MCF 10A (cell line): Measurements from ENCODE around the gene COL23A1. TPM values are rescaled to one million over a fixed set of nuclear protein-coding genes. Genes with fewer than 3 reads are reported as not detected.

Experiments used
- BruUV-seq: library from RNA; stranded (reverse); fragments of 400-500 nt; replicated peaks from 2 replicates; lab custom pipeline; 2021; lab: Mats Ljungman, UMichigan
- CTCF ChIA-PET: fragments of 300-600 bp; sonication (Branson Sonifier 250); formaldehyde crosslinking; extraction: SDS; loops from one replicate; lab custom pipeline; 2021; ENCODE audit warnings: antibody characterized with exemption, inconsistent platforms; lab: Yijun Ruan, JAX
- POLR2A ChIA-PET: fragments of 300-600, 350-650 bp; sonication (Branson Sonifier 250); formaldehyde crosslinking; extraction: SDS; loops from one replicate; lab custom pipeline; 2020; ENCODE audit warnings: antibody characterized with exemption, inconsistent platforms; lab: Yijun Ruan, JAX
- DNase-seq: peaks from one replicate; pipeline ENCODE4 v3.0.0-alpha.2; 2018; ENCODE audit not compliant: unreplicated experiment
- H3K27ac Mint-ChIP-seq: one replicate; pipeline ENCODE4 v1.8.0; 2022; ENCODE audit warnings: mild to moderate bottlenecking, low read depth, mixed read lengths; ENCODE audit not compliant: unreplicated experiment
- H3K27me3 Mint-ChIP-seq: one replicate; pipeline ENCODE4 v1.8.0; 2022; ENCODE audit warnings: mixed read lengths; ENCODE audit not compliant: insufficient read depth, unreplicated experiment
- H3K36me3 Mint-ChIP-seq: one replicate; pipeline ENCODE4 v1.8.0; 2022; ENCODE audit warnings: mild to moderate bottlenecking, moderate library complexity, mixed read lengths; ENCODE audit not compliant: insufficient read depth, unreplicated experiment
- H3K4me1 Mint-ChIP-seq: one replicate; pipeline ENCODE4 v1.8.0; 2022; ENCODE audit warnings: mixed read lengths; ENCODE audit not compliant: insufficient read depth, unreplicated experiment
- H3K4me3 Mint-ChIP-seq: one replicate; pipeline ENCODE4 v1.8.0; 2022; ENCODE audit warnings: mild to moderate bottlenecking, moderate library complexity, mixed read lengths; ENCODE audit not compliant: unreplicated experiment
- H3K9me3 Mint-ChIP-seq: one replicate; pipeline ENCODE4 v1.8.0; 2022; ENCODE audit warnings: mixed read lengths; ENCODE audit not compliant: unreplicated experiment
- intact Hi-C: fragments of 100-400 bp; cut with micrococcal nuclease; formaldehyde crosslinking; loops from 2 replicates; pipeline ENCODE4 v1.14.1; 2022
- total RNA-seq: library from RNA; stranded (reverse); gene quantifications from 2 replicates; pipeline ENCODE4 v1.2.3, GENCODE V29; 2022
- TF ChIP-seq, protein P1 (sequence below): fragments of 200-600 bp; IDR thresholded peaks from one replicate; pipeline ENCODE4 v1.8.0; 2022; ENCODE audit warnings: antibody characterized with exemption, mild to moderate bottlenecking; ENCODE audit not compliant: unreplicated experiment

The COL23A1 gene
- total RNA-seq, 1 experiment from 2014 or later: not detected

- H3K4me1 Mint-ChIP-seq: no peaks in the 10 kb centered on the region
- ChIA-PET POLR2A (interaction anchor here (0.6 to 1.3 kb wide), 6 partner anchors 11 to 215 kb away, joined by 3 to 5 read pairs (median 3); no protein-coding TSS in a partner anchor), CTCF (interaction anchor here (1.2 to 1.4 kb wide), 2 partner anchors 213 to 234 kb away, joined by 3 to 4 read pairs; partner anchors contain the start of gene ZNF354A)
- no TSS peak for BruUV-seq
- H3K4me3 Mint-ChIP-seq: no peak overlapping the region
- TF ChIP-seq, protein P1, sequence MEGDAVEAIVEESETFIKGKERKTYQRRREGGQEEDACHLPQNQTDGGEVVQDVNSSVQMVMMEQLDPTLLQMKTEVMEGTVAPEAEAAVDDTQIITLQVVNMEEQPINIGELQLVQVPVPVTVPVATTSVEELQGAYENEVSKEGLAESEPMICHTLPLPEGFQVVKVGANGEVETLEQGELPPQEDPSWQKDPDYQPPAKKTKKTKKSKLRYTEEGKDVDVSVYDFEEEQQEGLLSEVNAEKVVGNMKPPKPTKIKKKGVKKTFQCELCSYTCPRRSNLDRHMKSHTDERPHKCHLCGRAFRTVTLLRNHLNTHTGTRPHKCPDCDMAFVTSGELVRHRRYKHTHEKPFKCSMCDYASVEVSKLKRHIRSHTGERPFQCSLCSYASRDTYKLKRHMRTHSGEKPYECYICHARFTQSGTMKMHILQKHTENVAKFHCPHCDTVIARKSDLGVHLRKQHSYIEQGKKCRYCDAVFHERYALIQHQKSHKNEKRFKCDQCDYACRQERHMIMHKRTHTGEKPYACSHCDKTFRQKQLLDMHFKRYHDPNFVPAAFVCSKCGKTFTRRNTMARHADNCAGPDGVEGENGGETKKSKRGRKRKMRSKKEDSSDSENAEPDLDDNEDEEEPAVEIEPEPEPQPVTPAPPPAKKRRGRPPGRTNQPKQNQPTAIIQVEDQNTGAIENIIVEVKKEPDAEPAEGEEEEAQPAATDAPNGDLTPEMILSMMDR: no peak
- DNase-seq: peak; percentile 30
- no peaks in the 10 kb centered on the region for H3K9me3 Mint-ChIP-seq
- H3K27ac Mint-ChIP-seq: no peak overlapping the region
- H3K36me3 Mint-ChIP-seq: no peaks in the 10 kb centered on the region
- intact Hi-C loops: no loop called here
- no peaks in the 10 kb centered on the region for H3K27me3 Mint-ChIP-seq
Observed at GRCh38 chr5:178496642-178497041, 93.6 kb downstream of the COL23A1 start.

DNA sequence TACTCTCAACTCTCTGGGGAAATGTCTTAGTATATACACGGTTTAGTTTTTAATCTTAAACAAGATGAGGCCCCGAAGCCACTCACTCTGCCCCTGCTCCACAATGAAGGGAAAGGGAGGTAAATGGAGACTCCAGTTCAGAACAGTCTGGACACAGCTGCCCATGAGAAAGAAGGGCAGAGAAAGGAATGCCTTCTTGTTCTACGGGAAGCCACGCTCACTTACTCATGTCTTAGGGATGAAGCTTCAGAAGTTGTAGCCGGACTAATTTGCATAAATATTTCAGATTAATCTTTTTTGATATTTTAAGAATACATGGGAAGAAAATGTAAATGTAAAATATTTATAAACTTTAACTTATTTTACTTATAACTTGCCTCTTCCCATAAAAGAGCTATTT lies 94.0 kb downstream of the COL23A1 start:
- CTCF ChIA-PET: interaction anchor here (0.5 to 1.4 kb wide), 3 partner anchors 16 to 234 kb away, joined by 3 read pairs; partner anchors contain the start of gene ZNF354A
- no TSS peak for BruUV-seq

DNA sequence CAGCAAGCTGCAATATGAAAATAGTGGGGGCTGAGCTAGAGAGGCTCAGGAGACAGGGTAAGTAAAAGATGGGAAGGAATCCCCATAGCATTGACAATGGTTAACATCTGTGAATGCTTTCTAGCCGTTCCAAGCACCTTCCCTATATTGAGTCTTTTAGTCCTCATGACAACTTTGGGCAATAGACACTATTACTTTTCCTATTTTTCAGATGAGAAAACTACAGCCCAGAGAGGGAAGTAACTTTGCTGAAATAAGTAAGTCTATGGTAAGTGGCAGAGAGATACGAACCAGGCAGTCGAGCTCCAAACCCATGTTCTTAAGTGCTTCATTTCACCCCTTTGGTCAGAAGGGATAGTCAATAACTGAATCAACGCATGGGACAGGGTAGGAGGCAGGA lies 94.5 kb downstream of the COL23A1 start:
- ChIA-PET CTCF (interaction anchor here (0.5 to 0.7 kb wide), 2 partner anchors 17 to 78 kb away, joined by 3 read pairs; no protein-coding TSS in a partner anchor), POLR2A (interaction anchor here (0.8 to 1.3 kb wide), 3 partner anchors 12 to 153 kb away, joined by 3 to 5 read pairs (median 3); no protein-coding TSS in a partner anchor)
- TF ChIP-seq, protein P1: no peak
- Mint-ChIP-seq H3K4me1 (no peaks in the 10 kb centered on the region), H3K27ac (no peak overlapping the region), H3K36me3 (no peaks in the 10 kb centered on the region), H3K9me3 (no peaks in the 10 kb centered on the region), H3K4me3 (no peak overlapping the region), H3K27me3 (no peaks in the 10 kb centered on the region)
- DNase-seq: no peak
- no TSS peak for BruUV-seq
- intact Hi-C loops: no loop called here

More for the DNA sequence above, 94.0 kb downstream of the COL23A1 start:
- no peaks in the 10 kb centered on the region for H3K36me3 Mint-ChIP-seq
- POLR2A ChIA-PET: interaction anchor here (0.6 to 1.3 kb wide), 6 partner anchors 11 to 215 kb away, joined by 3 to 5 read pairs (median 3); no protein-coding TSS in a partner anchor
- DNase-seq: no peak
- no peaks in the 10 kb centered on the region for H3K9me3 Mint-ChIP-seq
- H3K4me3 Mint-ChIP-seq: no peak overlapping the region
- H3K27me3 Mint-ChIP-seq: no peaks in the 10 kb centered on the region
- H3K4me1 Mint-ChIP-seq: no peaks in the 10 kb centered on the region
- no peak overlapping the region for H3K27ac Mint-ChIP-seq
- intact Hi-C loops: no loop called here
- TF ChIP-seq, protein P1: no peak

DNA sequence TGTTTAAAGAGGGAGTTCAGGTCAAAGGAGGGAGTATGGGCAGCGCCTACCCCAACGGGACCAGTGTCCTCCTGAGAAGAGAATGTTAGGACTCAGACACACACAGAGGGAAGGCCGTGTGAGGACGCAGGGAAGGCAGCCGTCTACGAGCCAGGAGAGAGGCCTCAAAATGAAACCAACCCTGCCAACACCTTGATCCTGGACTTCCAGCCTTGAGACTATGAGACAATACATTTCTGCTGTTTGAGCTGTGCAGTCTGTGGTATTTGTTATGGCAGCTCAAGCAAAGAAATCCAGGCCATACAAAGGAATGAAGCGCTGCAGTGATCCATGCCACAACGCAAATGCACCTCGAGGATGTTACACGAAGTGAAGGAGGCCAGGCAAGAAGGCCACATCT lies 97.9 kb downstream of the COL23A1 start:
- Mint-ChIP-seq H3K27me3 (peaks cover 29% of the 10 kb centered on the region), H3K4me1 (no peaks in the 10 kb centered on the region), H3K4me3 (no peak overlapping the region), H3K36me3 (no peaks in the 10 kb centered on the region), H3K27ac (no peak overlapping the region), H3K9me3 (peaks cover 6% of the 10 kb centered on the region)
- BruUV-seq: no TSS peak
- intact Hi-C loops: no loop called here
- POLR2A ChIA-PET: no interaction called here
- CTCF ChIA-PET: interaction anchor here (1.1 kb wide), 1 partner anchor 257 kb away, joined by 3 read pairs; no protein-coding TSS in a partner anchor
- TF ChIP-seq, protein P1: no peak
- DNase-seq: no peak
